HFF-Myc (cell line): Measurements from ENCODE around the gene TMEM186.

ENCODE experiments used
- DNase-seq: peaks from one replicate; pipeline ENCODE4 v3.0.0-alpha.2; 2011; ENCODE audit warnings: low read depth; ENCODE audit errors: extremely low read depth
- H3K4me3 ChIP-seq: replicated peaks from 2 replicates; pipeline ENCODE4 v1.5.1; 2011; ENCODE audit warnings: low read depth, mild to moderate bottlenecking, control low read depth, low read length
- TF ChIP-seq, protein P1 (sequence below): IDR thresholded peaks from 2 replicates; pipeline ENCODE4 v1.5.1; 2012; ENCODE audit warnings: mild to moderate bottlenecking, low read depth, low read length, control low read depth; ENCODE audit errors: missing control alignments

TMEM186 gene

GRCh38 chr16:8785408-8785807 lies 12.0 kb downstream of the TMEM186 start:
- DNase-seq, result no peak
- no peak overlapping the region for H3K4me3 ChIP-seq
- TF ChIP-seq, protein P1, sequence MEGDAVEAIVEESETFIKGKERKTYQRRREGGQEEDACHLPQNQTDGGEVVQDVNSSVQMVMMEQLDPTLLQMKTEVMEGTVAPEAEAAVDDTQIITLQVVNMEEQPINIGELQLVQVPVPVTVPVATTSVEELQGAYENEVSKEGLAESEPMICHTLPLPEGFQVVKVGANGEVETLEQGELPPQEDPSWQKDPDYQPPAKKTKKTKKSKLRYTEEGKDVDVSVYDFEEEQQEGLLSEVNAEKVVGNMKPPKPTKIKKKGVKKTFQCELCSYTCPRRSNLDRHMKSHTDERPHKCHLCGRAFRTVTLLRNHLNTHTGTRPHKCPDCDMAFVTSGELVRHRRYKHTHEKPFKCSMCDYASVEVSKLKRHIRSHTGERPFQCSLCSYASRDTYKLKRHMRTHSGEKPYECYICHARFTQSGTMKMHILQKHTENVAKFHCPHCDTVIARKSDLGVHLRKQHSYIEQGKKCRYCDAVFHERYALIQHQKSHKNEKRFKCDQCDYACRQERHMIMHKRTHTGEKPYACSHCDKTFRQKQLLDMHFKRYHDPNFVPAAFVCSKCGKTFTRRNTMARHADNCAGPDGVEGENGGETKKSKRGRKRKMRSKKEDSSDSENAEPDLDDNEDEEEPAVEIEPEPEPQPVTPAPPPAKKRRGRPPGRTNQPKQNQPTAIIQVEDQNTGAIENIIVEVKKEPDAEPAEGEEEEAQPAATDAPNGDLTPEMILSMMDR, result no peak

DNA sequence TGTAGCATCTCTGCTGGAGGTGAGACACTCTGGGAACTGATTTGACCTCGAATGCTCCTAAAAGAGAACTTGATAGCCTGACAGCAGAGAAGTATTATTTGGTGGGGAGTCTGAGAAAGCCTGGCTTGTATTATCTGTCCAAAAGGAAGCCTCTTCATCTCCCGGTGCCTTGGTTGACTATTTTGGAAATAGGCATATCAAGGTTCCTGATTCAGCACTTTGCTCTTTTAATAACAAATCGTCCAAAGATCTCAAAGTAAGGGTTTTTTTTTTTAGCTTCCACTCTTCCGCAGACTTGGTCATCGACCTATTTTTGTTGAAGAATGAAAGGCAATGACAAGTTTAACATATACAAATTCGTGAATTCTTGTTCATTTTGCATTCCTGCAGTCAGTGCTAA lies 14.8 kb downstream of the TMEM186 start:
- DNase-seq, result no peak
- no peak overlapping the region for H3K4me3 ChIP-seq
- TF ChIP-seq, protein P1, result no peak

DNA sequence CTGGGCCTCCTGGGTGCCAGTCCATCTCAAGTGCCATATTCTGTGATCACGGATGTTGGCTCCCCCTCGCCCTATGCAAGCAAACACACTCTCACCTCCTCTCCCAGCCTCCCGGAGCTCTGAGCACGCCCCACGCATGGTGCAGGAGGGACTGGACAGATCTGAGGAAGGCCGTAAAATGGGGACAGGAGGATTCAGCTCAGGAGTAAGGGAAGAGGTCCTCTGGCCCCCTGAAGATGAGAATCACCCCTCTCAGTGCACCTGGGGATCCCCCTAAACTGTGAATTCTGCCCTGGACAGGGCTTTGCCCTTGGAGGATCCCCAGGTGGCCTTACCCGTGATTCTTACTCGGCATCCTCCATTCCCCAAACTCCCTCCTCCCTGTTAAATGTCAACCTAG lies 15.6 kb downstream of the TMEM186 start:
- no peak overlapping the region for H3K4me3 ChIP-seq
- TF ChIP-seq, protein P1, result no peak
- DNase-seq, result no peak

GRCh38 chr16:8777217-8777616 lies 20.2 kb downstream of the TMEM186 start:
- no peak for DNase-seq
- TF ChIP-seq, protein P1, result no peak
- no peak overlapping the region for H3K4me3 ChIP-seq

- TF ChIP-seq, protein P1, result no peak
- no peak for DNase-seq
- no peak overlapping the region for H3K4me3 ChIP-seq
These were observed 21.3 kb downstream of the TMEM186 start for GRCh38 chr16:8776129-8776584.

- H3K4me3 ChIP-seq, result no peak overlapping the region
- TF ChIP-seq, protein P1, result no peak
- DNase-seq, result no peak
These were observed 22.1 kb downstream of the TMEM186 start for GRCh38 chr16:8775359-8775758.

DNA sequence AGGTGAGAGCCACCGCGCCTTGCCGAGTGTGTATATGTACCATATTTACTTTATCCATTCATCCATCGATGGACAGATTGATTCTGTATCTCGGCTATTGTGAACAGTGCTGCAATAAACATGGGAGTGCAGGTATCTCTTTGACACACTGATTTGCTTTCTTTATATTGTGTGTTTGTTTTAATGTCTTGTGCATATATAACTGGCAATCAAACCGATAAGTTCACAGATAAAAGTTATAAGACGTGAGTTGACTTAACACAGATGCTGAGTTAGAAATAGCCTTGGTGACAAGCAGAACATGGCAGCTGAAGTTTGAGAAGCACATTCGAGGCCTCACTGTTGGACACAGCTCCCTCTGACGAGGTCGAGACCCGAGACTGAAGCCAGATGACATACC lies 23.2 kb downstream of the TMEM186 start:
- H3K4me3 ChIP-seq, result no peak overlapping the region
- no peak for DNase-seq
- TF ChIP-seq, protein P1, result no peak
